GM18499 (cell line): ENCODE measurements around the gene EIF6.

ENCODE experiments used
- ATAC-seq: cut with Tn5 transposase; IDR thresholded peaks from one replicate; pipeline ENCODE4 v1.9.1; 2021; ENCODE audit warnings: moderate number of reproducible peaks; ENCODE audit not compliant: insufficient read depth, unreplicated experiment

The EIF6 gene

DNA sequence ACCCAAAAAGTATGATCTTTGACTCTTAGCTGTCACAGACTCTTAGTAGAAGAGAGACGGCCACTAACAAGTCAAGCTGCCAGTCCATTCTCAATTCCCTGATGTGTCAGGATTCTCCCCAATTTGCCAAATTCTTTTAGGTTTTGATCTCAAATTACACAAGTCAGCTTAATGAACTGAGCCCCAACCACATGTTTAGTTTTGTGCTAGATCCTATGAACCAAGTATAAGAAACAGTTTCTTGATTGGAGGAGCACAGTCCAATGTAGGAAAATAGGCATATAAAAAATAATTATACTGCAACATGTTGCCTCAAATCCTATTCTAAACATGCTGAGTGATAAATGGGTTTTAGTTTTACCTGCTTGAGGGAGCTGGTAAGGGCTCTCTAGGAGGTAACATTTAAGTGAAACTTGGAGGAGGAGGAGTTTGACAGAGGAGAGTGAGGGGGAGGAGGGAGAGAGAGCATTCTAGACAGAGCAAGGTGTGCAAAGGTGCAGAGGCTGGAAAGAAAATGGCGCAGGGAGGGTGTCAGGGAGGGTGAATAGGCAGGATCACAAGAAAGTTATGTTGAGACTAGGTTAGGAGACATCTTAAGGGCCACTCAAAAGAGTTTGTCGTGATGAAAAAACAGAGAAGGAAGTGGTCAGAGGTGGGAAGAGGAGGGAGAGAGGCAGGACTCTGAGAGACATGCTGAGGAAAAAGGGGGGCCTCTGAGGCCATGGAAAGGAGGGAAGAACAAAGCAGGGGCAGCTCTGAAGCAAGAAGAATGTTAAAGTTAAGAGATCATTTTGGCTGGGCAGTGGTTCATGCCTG, 30.5 kb upstream of the EIF6 start:
- no peak for ATAC-seq

DNA sequence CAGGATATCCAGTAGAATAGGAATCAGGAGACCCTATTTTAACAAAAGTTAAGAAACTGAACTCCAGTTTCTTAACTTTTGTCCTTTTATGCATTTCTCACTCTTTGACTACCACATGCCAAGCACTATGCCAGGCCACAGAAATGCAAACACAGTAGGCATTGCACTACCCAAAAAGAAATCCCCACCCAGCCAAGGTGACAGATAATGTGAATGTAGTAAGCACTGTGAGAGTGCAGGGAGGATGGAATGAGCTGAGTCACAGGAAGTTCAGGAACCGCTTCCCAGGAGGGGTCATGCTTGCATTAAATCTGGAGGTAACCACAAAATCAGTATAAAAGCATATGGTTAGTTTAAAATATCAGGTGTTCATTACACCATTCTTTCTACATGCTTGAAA, 27.7 kb upstream of the EIF6 start:
- no peak for ATAC-seq

DNA sequence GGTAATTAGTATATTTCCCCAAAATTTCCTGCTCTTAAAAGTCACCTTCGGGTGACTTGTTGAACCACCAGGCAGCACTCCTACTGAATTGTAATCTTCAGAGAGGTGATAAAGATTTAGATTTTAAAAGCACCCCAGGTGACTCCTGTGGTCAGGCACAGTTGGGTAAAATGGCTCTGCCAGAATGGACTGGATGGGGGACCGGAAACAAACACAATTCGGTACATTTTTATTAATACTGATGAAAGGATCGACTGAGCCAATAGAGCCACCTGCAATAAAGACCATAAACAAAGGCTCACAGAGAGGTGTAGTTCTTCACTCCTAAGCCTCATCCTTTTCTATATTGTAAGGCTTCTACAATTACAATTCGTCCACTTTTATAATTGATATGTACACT, 27.2 kb upstream of the EIF6 start:
- ATAC-seq = no peak

GRCh38 chr20:35311409-35311808, 26.8 kb upstream of the EIF6 start:
- no peak for ATAC-seq

- ATAC-seq = no peak
Measured at GRCh38 chr20:35307666-35308653, 23.4 kb upstream of the EIF6 start.

GRCh38 chr20:35306931-35307517, 22.5 kb upstream of the EIF6 start:
- ATAC-seq = no peak

DNA sequence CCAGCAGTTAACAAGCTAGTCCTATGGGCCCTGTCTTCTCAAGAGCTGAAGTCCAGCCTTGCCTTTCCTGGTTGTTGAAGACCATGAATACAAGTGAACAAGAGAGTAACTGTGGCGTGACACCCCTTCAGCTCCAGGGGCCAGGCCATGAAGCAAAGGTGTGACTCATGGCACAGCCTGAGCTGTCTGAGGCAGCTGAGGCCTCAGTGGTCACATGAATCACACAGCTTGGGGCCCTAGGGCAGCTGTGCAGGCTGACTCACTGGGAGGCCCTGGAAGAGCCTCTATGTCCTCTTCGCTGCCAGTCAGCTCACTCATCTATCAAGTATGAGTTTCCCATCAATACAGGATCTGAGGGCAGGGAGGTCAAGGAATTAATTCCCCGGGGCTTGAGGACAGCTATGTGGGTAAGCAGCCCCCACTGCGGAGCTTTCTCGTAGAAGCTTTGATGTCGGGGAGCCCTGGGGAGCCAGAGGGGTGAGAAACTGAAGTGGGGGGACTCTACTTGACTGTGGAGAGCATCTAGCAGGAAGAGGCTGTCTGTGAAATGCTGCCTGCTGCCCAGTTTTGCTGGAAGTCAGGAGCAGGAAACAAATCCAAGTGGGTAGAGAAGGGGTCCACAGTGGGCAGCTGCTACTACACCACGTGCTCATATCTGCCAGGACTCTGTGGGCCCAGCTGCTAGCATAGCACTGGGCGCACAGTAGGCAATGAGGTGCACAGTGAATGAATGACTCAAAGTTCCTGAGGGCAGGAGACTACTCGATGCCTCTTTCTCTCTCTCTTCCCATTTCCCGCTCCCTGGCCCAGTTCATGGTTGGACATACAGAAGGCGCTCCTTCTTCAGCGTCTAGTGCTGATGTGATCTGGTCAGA, 21.3 kb upstream of the EIF6 start:
- no peak for ATAC-seq

GRCh38 chr20:35304956-35305355, 20.4 kb upstream of the EIF6 start:
- no peak for ATAC-seq

- ATAC-seq = no peak
Measured at GRCh38 chr20:35303735-35304491, 19.3 kb upstream of the EIF6 start.

- ATAC-seq = no peak
Measured at GRCh38 chr20:35303382-35303734, 18.8 kb upstream of the EIF6 start.

- no peak for ATAC-seq
Measured at GRCh38 chr20:35302421-35303335, 18.1 kb upstream of the EIF6 start.

DNA sequence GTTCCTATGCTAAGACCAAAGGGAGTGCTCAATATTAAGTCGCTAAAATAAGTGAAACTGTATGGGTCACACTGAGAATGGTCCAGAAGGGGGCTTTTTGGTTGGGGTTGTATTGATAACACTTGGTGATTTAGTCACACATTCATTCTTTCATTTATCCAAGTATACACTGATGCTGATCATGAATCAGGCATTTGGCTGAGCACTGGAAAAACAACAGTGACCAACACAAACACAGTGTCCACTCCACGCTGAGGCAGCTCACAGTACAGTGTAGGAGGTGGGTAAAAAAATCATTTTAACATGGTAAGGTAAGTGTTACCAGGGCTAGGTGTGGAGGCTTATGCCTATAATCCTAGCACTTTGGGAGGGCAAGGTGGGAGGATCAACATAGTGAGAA, 16.9 kb upstream of the EIF6 start:
- ATAC-seq = no peak

- ATAC-seq = no peak
Measured at GRCh38 chr20:35300469-35301262, 16.1 kb upstream of the EIF6 start.

- no peak for ATAC-seq
Measured at GRCh38 chr20:35299780-35300179, 15.2 kb upstream of the EIF6 start.

DNA sequence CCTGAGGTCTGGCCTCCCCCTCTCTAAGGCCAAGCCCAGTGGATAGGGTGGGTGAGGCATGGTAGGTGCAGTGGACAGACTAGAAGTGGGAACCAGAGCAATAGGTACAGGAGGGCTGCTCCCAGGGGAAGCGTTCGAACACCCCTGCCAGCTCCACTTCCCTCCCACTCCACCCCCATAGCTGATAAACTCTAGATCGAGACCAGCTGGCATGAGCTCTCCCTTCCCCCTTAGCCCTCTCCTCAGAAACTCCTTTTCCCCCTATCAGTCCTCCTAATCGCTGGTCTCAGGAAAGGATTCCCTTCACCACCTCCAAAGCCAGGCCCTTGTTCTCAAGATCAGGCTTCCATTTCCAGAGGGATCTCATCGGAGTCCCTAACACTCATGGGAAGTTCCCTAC, 13.7 kb upstream of the EIF6 start:
- no peak for ATAC-seq

GRCh38 chr20:35297740-35298139, 13.2 kb upstream of the EIF6 start:
- no peak for ATAC-seq

DNA sequence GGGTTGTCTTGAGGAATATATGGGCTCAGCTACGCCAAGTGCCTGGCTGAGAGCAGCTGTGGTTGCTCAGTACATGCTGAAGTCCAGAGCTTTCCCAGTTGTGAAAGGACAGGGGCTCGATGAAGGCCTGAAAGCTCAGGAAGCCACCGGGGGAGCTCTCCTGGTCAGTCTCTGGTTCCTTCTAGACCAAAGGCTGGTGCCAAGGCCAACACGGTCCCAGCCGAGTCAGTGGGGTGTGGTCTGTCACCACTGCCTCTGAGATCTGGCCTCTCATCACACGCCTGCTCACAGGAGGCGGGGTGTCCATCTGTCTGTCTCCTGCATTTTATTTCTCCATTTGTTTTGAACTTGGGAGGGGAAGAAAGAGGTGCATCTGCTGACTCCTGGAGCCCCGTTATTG, 12.6 kb upstream of the EIF6 start:
- ATAC-seq = no peak
